K562 (cell line): Measurements from ENCODE around the gene WWC2. TPM values are rescaled to one million over a fixed set of nuclear protein-coding genes. Genes with fewer than 3 reads are reported as not detected.
A peak's percentile ranks its signal among the peaks of the same experiment; 100 is the strongest.

Experiments used
- ATAC-seq: fragments of 200-7000 bp; cut with Tn5 transposase; 3 replicates; pipeline ENCODE4 v1.9.1; 2020; ENCODE audit warnings: moderate library complexity
- BruUV-seq: library from RNA; stranded (reverse); fragments of 400-500 nt; replicated peaks from 2 replicates; lab custom pipeline; 2021; lab: Mats Ljungman, UMichigan
- CTCF ChIA-PET: fragments of 300-600 bp; formaldehyde crosslinking; extraction: SDS; loops from one replicate; lab custom pipeline; 2021; ENCODE audit warnings: low intra/inter-chr PET ratio; lab: Yijun Ruan, JAX
- POLR2A ChIA-PET: fragments of 300-600, 350-650 bp; sonication (Branson Sonifier 250); formaldehyde crosslinking; extraction: SDS; loops from one replicate; lab custom pipeline; 2021; ENCODE audit warnings: antibody characterized with exemption, inconsistent platforms; lab: Yijun Ruan, JAX
- DNase-seq, 4 experiments: peaks; one replicate each; pipeline versions ENCODE4 v3.0.0 to v3.0.0-alpha.2; 2011 to 2018; ENCODE audit warnings: low spot score in 3 of 4, mixed read lengths in 3 of 4; ENCODE audit errors: extremely low read depth in 1 of 4
- FAIRE-seq: peaks from 2 replicates; lab custom pipeline; 2011; peaks lifted over from hg19 to GRCh38; lab: Jason Lieb, UNC
- H2AFZ ChIP-seq: 2 replicates; pipeline ENCODE4 v1.6.0; 2011; ENCODE audit warnings: low read depth, low read length, control low read depth, inconsistent platforms
- H3K27ac ChIP-seq: fragments of 200-600 bp; 3 replicates; pipeline ENCODE4 v1.8.0; 2011; ENCODE audit warnings: low read depth, mild to moderate bottlenecking, control low read depth, inconsistent platforms, low read length, moderate library complexity, mixed read lengths; ENCODE audit errors: extremely low read depth
- H3K27me3 ChIP-seq, 2 experiments: fragments of 300-600 bp in 1 of 2; 2 replicates in 1 of 2; 3 replicates in 1 of 2; pipeline versions ENCODE4 v1.6.0 to v1.8.0; 2011; ENCODE audit warnings: inconsistent platforms in 2 of 2, low read length in 2 of 2, mild to moderate bottlenecking in 1 of 2, mixed read lengths in 1 of 2, moderate library complexity in 1 of 2; ENCODE audit not compliant: control insufficient read depth in 2 of 2, insufficient read depth in 2 of 2
- H3K36me3 ChIP-seq: fragments of 300-600 bp; 3 replicates; pipeline ENCODE4 v1.8.0; 2011; ENCODE audit warnings: mild to moderate bottlenecking, low read length, inconsistent platforms; ENCODE audit not compliant: control insufficient read depth, insufficient read depth
- H3K4me1 ChIP-seq, 2 experiments: fragments of 200-600 bp in 1 of 2; replicated peaks in 1 of 2; 2 replicates in 1 of 2; 3 replicates in 1 of 2; pipeline versions ENCODE4 v1.5.1 to v1.8.0; 2011; ENCODE audit warnings: inconsistent platforms in 2 of 2, low read length in 2 of 2, mild to moderate bottlenecking in 1 of 2, mixed read lengths in 1 of 2, moderate library complexity in 1 of 2; ENCODE audit not compliant: control insufficient read depth in 2 of 2, insufficient read depth in 2 of 2
- H3K4me2 ChIP-seq: 2 replicates; pipeline ENCODE4 v1.6.1; 2011; ENCODE audit warnings: low read length, control low read depth, inconsistent platforms, mixed read lengths; ENCODE audit not compliant: insufficient read depth
- H3K4me3 ChIP-seq: fragments of 200-600 bp; sonication (generic), shearing (Covaris generic); 2 replicates; pipeline ENCODE4 v1.5.1; 2016; ENCODE audit warnings: control low read depth, inconsistent platforms
- H3K79me2 ChIP-seq: fragments of 200-600 bp; 3 replicates; pipeline ENCODE4 v1.8.0; 2011; ENCODE audit warnings: low read length, inconsistent platforms; ENCODE audit not compliant: control insufficient read depth, insufficient read depth
- H3K9ac ChIP-seq, 2 experiments: 2 replicates each; pipeline versions ENCODE4 v1.6.0 to v1.6.1; 2011; ENCODE audit warnings: low read depth in 2 of 2, low read length in 2 of 2, control low read depth in 1 of 2, inconsistent platforms in 1 of 2, mild to moderate bottlenecking in 1 of 2, mixed read lengths in 1 of 2; ENCODE audit not compliant: insufficient read depth in 1 of 2
- H3K9me1 ChIP-seq: one replicate; pipeline ENCODE4 v1.6.0; 2011; ENCODE audit warnings: inconsistent platforms, mild to moderate bottlenecking, low read length, moderate library complexity; ENCODE audit not compliant: control insufficient read depth, insufficient read depth
- H3K9me3 ChIP-seq: replicated peaks from 2 replicates; pipeline ENCODE4 v1.5.1; 2011; ENCODE audit warnings: low read depth, low read length, inconsistent platforms; ENCODE audit not compliant: control insufficient read depth, insufficient read depth
- H4K20me1 ChIP-seq: replicated peaks from 2 replicates; pipeline ENCODE4 v1.6.1; 2011; ENCODE audit warnings: low read length, inconsistent platforms, mixed read lengths; ENCODE audit not compliant: control insufficient read depth, insufficient read depth
- CBFA2T3 ChIP-seq: fragments of 450-650 bp; IDR thresholded peaks from 2 replicates; pipeline ENCODE4 v1.6.1; 2017
- KDM1A ChIP-seq, 2 experiments: fragments of 450-650 bp; IDR thresholded peaks; 2 replicates each; pipeline ENCODE4 v1.6.1; 2016; ENCODE audit warnings: mild to moderate bottlenecking in 2 of 2
- SRSF1 ChIP-seq: fragments of 200-400 bp; formaldehyde crosslinking; IDR thresholded peaks from 2 replicates; pipeline ENCODE4 v1.6.1; 2017; ENCODE audit warnings: mild to moderate bottlenecking, low read depth, low read length, moderate library complexity
- TCF7L2 ChIP-seq: fragments of 150-350 bp; IDR thresholded peaks from 2 replicates; pipeline ENCODE4 v1.6.1; 2016; ENCODE audit warnings: low read depth, mild to moderate bottlenecking, low read length, moderate library complexity
- WGBS: fragments of 100-300 bp; shearing (Covaris generic); methylation state at CpG from one replicate; pipeline ENCODE4 v1.1.6; 2016; ENCODE audit warnings: low coverage, mixed read lengths; ENCODE audit not compliant: insufficient coverage; ENCODE audit errors: missing lambda C conversion rate; 5-methylcytosine and 5-hydroxymethylcytosine counted together
- in situ Hi-C: fragments of 300-500 bp; cut with MboI; formaldehyde crosslinking; loops from 4 replicates; pipeline ENCODE4 v1.15.0; 2018; ENCODE audit warnings: inconsistent platforms, mixed read lengths
- intact Hi-C: fragments of 100-400 bp; cut with micrococcal nuclease; formaldehyde crosslinking; loops from 2 replicates; pipeline ENCODE4 v1.14.2; 2022
- polyA plus RNA-seq, 8 experiments: library from polyadenylated mRNA; depleted of rRNA in 4 of 8; stranded (reverse) in 5 of 8; unstranded in 3 of 8; fragments of >200 nt; fragmentation: Nextera tagmentation in 2 of 8; fragmentation: Illumina TruSeq in 1 of 8; extraction: Ambion mirVana in 2 of 8; extraction: Trizol in 1 of 8; gene quantifications; 2 replicates each; pipeline versions ENCODE4 v1.2.1 to v1.2.3, GENCODE V29; 2011 to 2014; ENCODE audit warnings: inconsistent platforms in 1 of 8, missing spikeins in 1 of 8
- total RNA-seq, 7 experiments: library from RNA; depleted of rRNA in 6 of 7; stranded (reverse); fragments of >200 nt in 6 of 7; fragmentation: Illumina TruSeq in 2 of 7; extraction: Trizol in 2 of 7; gene quantifications; 2 replicates each; pipeline versions ENCODE4 v1.2.1 to v1.2.3, GENCODE V29; 2011 to 2021; ENCODE audit warnings: low replicate concordance in 1 of 7
- TF ChIP-seq, protein P1 (sequence below), 2 experiments: fragments of 450-650 bp; IDR thresholded peaks; 2 replicates each; pipeline ENCODE4 v1.6.1; 2016
- TF ChIP-seq, protein P2 (sequence below): fragments of 250-450 bp; sonication (Bioruptor Pico); IDR thresholded peaks from 2 replicates; pipeline ENCODE4 v1.4.0; 2020

The WWC2 gene
- total and polyA plus RNA-seq, 9 of the 15 experiments (the other 6 are each of a cell fraction or from before 2014, with no cell fraction given) = 3.7 to 39.4 (median 19.6) TPM

DNA sequence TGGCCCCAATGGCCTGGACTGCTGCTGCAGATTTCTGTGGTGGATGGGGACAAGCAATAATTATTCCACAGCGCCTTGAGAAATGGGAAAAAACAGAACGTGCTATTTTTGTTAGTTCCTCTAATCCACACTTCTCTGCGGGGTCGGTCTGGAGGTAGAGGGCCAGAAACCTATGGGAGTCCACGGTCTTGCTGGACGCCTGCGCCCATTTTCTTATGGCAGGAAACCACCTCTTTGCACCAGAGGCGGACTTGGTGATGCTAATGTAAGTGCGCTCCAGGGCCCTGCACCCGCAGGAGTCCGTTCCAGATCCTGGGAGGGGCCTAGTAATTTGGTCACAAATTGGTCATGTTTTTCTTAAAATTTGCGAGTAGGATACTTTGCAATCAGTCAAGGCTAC lies 249.1 kb downstream of the WWC2 start:
- ATAC-seq = no peak
- peak overlapping the region; percentile 83; the same call in 2 of the 3 replicates for H3K27ac ChIP-seq
- H2AFZ ChIP-seq = peak overlapping the region; percentile 79
- TF ChIP-seq, protein P1, sequence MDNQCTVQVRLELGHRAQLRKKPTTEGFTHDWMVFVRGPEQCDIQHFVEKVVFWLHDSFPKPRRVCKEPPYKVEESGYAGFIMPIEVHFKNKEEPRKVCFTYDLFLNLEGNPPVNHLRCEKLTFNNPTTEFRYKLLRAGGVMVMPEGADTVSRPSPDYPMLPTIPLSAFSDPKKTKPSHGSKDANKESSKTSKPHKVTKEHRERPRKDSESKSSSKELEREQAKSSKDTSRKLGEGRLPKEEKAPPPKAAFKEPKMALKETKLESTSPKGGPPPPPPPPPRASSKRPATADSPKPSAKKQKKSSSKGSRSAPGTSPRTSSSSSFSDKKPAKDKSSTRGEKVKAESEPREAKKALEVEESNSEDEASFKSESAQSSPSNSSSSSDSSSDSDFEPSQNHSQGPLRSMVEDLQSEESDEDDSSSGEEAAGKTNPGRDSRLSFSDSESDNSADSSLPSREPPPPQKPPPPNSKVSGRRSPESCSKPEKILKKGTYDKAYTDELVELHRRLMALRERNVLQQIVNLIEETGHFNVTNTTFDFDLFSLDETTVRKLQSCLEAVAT (IDR thresholded peaks at IDR 0.05) = no peak
- TF ChIP-seq, protein P2, sequence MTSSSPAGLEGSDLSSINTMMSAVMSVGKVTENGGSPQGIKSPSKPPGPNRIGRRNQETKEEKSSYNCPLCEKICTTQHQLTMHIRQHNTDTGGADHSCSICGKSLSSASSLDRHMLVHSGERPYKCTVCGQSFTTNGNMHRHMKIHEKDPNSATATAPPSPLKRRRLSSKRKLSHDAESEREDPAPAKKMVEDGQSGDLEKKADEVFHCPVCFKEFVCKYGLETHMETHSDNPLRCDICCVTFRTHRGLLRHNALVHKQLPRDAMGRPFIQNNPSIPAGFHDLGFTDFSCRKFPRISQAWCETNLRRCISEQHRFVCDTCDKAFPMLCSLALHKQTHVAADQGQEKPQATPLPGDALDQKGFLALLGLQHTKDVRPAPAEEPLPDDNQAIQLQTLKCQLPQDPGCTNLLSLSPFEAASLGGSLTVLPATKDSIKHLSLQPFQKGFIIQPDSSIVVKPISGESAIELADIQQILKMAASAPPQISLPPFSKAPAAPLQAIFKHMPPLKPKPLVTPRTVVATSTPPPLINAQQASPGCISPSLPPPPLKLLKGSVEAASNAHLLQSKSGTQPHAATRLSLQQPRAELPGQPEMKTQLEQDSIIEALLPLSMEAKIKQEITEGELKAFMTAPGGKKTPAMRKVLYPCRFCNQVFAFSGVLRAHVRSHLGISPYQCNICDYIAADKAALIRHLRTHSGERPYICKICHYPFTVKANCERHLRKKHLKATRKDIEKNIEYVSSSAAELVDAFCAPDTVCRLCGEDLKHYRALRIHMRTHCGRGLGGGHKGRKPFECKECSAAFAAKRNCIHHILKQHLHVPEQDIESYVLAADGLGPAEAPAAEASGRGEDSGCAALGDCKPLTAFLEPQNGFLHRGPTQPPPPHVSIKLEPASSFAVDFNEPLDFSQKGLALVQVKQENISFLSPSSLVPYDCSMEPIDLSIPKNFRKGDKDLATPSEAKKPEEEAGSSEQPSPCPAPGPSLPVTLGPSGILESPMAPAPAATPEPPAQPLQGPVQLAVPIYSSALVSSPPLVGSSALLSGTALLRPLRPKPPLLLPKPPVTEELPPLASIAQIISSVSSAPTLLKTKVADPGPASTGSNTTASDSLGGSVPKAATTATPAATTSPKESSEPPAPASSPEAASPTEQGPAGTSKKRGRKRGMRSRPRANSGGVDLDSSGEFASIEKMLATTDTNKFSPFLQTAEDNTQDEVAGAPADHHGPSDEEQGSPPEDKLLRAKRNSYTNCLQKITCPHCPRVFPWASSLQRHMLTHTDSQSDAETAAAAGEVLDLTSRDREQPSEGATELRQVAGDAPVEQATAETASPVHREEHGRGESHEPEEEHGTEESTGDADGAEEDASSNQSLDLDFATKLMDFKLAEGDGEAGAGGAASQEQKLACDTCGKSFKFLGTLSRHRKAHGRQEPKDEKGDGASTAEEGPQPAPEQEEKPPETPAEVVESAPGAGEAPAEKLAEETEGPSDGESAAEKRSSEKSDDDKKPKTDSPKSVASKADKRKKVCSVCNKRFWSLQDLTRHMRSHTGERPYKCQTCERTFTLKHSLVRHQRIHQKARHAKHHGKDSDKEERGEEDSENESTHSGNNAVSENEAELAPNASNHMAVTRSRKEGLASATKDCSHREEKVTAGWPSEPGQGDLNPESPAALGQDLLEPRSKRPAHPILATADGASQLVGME (CRISPR knock-in tag) = no peak
- TF ChIP-seq KDM1A (IDR thresholded peaks at IDR 0.05) = no peak
- no peak for TF ChIP-seq CBFA2T3
- no peak for TF ChIP-seq SRSF1
- TF ChIP-seq TCF7L2 = no peak
- H4K20me1 ChIP-seq = no peaks in the 10 kb centered on the region
- H3K4me1 ChIP-seq = peaks cover 10 to 17% of the 10 kb centered on the region in 2 experiments
- intact Hi-C loops (no loop called here), in situ Hi-C loops (no loop called here)
- no peaks in the 10 kb centered on the region for H3K36me3 ChIP-seq
- H3K79me2 ChIP-seq = no peaks in the 10 kb centered on the region
- no peaks in the 10 kb centered on the region for H3K27me3 ChIP-seq
- peak overlapping the region; percentile 57; the same call in 1 of the 2 replicates for H3K4me2 ChIP-seq
- no peak for FAIRE-seq
- no peaks in the 10 kb centered on the region for H3K9me3 ChIP-seq
- DNase-seq = no peak
- ChIA-PET POLR2A (interaction anchor here (0.9 kb wide), 1 partner anchor 51 kb away, joined by 3 read pairs; no protein-coding TSS in a partner anchor), CTCF (no interaction called here)
- peak overlapping the region in 1 of 2 experiments; percentile 49; a peak in 1 of 4 replicates for H3K9ac ChIP-seq
- H3K9me1 ChIP-seq = no peaks in the 10 kb centered on the region
- no TSS peak for BruUV-seq
- WGBS = 79% methylated on average over 11 of the region's 12 CpGs
- H3K4me3 ChIP-seq = no peak overlapping the region
